ENCODE data around the gene VTCN1. TPM values are rescaled to one million over a fixed set of nuclear protein-coding genes. Genes with fewer than 3 reads are reported as not detected.

The VTCN1 gene
- total RNA-seq, 1 donor from 2014 or later = 1.2 TPM

DNA sequence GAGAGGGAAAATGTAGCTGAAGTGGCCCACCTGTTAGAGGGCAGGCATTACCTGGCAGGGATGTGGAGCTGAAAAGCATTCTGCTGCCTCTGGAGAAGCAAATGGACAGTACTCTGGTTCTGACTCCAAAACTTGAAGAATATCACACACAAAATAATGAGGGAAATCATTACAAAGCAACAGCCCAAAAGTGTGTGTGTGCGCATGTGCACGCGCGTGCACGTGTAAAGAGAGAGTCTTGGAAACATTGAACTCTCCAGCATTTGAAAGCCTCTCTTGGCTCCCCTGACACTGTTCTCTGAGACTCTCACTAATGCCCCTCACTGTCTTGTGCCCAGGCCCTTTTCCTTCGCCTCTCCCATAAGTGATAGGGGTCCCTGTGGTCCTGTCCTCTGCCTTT is 2.3 kb upstream of the VTCN1 start:
- no peak for DNase-seq (ENCODE audit: low read depth)
- TF ChIP-seq, protein P1, sequence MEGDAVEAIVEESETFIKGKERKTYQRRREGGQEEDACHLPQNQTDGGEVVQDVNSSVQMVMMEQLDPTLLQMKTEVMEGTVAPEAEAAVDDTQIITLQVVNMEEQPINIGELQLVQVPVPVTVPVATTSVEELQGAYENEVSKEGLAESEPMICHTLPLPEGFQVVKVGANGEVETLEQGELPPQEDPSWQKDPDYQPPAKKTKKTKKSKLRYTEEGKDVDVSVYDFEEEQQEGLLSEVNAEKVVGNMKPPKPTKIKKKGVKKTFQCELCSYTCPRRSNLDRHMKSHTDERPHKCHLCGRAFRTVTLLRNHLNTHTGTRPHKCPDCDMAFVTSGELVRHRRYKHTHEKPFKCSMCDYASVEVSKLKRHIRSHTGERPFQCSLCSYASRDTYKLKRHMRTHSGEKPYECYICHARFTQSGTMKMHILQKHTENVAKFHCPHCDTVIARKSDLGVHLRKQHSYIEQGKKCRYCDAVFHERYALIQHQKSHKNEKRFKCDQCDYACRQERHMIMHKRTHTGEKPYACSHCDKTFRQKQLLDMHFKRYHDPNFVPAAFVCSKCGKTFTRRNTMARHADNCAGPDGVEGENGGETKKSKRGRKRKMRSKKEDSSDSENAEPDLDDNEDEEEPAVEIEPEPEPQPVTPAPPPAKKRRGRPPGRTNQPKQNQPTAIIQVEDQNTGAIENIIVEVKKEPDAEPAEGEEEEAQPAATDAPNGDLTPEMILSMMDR (conservative IDR thresholded peaks at IDR 0.05; ENCODE audit: low read depth, low read length) = no peak
- no peak overlapping the region for H3K4me3 ChIP-seq (ENCODE audit: low read depth, low read length)

DNA sequence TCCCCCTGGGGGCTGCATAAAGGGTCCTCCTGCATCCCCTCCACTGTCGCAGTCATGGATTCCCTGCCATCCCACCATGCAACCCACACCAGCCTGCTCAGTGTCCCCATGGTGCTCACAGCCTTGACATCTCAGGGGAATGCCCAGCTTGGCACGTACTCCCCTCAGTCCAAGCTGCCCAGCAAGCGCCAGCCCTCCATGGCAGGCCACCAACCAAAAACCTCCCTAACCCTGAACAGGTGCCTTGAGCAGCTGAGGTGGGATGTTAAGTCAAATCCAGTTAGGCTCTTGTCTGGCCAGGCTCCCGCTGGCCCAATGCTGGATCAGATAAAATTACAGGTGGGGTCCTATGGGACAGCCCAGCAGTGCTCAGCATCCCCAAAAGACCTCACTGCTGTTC is 341 bp downstream of the VTCN1 start:
- no peak for DNase-seq (ENCODE audit: low read depth)
- TF ChIP-seq, protein P1 (conservative IDR thresholded peaks at IDR 0.05; ENCODE audit: low read depth, low read length) = no peak
- no peak overlapping the region for H3K4me3 ChIP-seq (ENCODE audit: low read depth, low read length)

DNA sequence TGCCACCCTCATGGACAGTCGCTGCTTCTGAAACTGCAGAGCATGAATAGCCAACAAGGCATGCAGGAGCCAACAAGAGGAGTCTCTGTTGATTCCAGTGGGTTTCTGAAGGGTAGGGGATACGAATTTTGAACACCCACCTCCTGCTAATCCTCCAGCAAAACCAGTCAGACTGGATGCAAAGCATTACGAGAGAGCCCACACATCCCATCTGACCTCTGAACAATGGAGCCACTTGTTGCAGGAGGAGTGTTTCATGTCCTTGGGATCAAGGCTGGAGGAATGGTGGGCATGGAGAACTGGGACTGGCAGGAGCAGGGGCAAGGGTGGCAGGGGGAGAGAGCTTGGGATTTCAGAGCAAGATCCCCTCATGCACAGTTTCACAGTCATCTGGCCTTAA is 1.6 kb downstream of the VTCN1 start:
- TF ChIP-seq, protein P1 (conservative IDR thresholded peaks at IDR 0.05; ENCODE audit: low read depth, low read length) = no peak
- H3K4me3 ChIP-seq (ENCODE audit: low read depth, low read length) = no peak overlapping the region
- DNase-seq (ENCODE audit: low read depth) = no peak

DNA sequence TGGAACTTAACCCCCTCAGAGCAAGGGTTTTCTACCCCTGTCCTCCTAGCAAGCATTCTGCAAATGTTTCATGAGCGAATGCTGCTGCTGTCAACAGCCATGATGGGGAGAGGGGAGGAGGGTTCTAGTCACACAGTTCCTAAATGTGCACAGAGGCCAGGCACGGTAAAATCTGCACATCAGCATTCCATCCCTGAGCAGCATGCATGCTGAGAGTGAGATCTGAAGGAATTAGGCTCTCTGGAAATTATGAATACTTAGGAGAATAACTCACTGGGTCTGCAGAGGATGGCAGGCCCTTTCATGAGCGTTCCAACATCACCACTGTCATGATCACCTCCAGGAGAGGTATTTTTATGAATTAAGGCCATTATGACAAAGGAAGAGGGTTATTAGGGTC is 2.1 kb downstream of the VTCN1 start:
- no peak overlapping the region for H3K4me3 ChIP-seq (ENCODE audit: low read depth, low read length)
- TF ChIP-seq, protein P1 (conservative IDR thresholded peaks at IDR 0.05; ENCODE audit: low read depth, low read length) = no peak
- no peak for DNase-seq (ENCODE audit: low read depth)

DNA sequence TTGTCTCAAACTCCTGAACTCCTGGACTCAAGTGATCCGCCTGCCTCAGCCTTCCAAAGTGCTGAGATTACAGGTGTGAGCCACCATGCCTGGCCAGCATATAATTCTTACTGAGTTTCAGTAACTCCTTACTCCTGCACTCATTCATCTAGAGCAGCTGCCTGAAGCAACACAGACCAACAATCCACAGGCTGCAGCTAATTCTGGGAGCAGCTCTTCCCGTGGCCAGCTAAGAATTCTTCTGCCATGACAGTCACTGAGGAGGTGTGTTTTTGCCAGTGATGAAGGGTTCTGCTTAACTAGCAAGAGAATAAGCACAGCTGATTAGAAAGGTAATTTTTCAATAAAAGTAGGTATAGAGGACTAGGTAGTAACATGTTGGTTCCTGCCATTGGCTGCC is 5.4 kb downstream of the VTCN1 start:
- no peak overlapping the region for H3K4me3 ChIP-seq (ENCODE audit: low read depth, low read length)
- no peak for DNase-seq (ENCODE audit: low read depth)
- TF ChIP-seq, protein P1 (conservative IDR thresholded peaks at IDR 0.05; ENCODE audit: low read depth, low read length) = no peak

DNA sequence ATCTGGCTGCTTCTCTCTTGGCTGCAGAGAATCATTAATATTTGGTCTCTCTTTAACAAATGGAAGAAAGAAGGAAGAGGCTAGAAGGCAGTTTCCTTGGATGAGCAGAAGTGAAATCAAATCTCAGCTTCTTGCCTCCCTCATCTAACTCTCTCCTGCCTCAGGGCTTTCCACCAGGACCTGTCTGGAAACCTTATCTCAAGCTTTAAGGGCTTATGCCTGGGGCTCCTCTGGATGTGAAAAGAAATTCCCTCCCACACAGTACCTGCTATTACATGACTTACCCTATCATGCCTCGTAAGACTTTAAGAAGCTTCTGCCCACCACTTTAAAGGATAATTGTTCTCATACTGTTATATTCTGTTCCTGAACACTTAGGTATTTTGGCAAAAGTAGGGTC is 8.9 kb downstream of the VTCN1 start:
- no peak overlapping the region for H3K4me3 ChIP-seq (ENCODE audit: low read depth, low read length)
- DNase-seq (ENCODE audit: low read depth) = no peak
- TF ChIP-seq, protein P1 (conservative IDR thresholded peaks at IDR 0.05; ENCODE audit: low read depth, low read length) = no peak

DNA sequence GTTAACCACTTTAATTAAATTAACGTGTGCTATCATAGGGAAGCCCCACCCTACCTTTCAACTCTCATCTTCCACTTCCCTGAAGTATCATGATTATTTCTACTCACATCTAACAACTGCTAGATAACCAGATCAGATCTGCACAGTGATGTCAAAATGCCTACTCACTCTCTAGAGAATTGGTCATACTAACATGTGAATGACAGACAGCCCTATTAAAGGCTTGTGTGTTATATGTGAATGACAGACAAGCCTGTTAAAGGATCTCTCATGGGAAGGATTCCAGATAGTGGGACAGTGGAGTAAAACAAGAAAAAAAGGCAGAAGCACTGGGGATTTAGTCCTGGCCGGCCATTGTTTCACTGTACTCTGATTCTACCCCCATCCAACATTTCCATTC is 12.6 kb downstream of the VTCN1 start:
- no peak for DNase-seq (ENCODE audit: low read depth)
- no peak overlapping the region for H3K4me3 ChIP-seq (ENCODE audit: low read depth, low read length)
- TF ChIP-seq, protein P1 (conservative IDR thresholded peaks at IDR 0.05; ENCODE audit: low read depth, low read length) = no peak

Measured in epithelial cell of proximal tubule (primary cell).